HG02623 (cell line): Measurements from ENCODE around the gene CALML5.

Experiments
- ATAC-seq: cut with Tn5 transposase; IDR thresholded peaks from one replicate; pipeline ENCODE4 v1.9.1; 2021; ENCODE audit warnings: moderate library complexity; ENCODE audit not compliant: unreplicated experiment

The CALML5 gene

GRCh38 chr10:5499493-5500140 lies at the start of gene CALML5:
TSS of gene CALML5 (minus strand) at chr10:5499570. CDS start at chr10:5499438, 132 bp downstream.
- no peak for ATAC-seq

GRCh38 chr10:5547931-5548660 lies 48.7 kb upstream of the CALML5 start:
- ATAC-seq = no peak

- ATAC-seq = no peak
These were observed 48.2 kb upstream of the CALML5 start for GRCh38 chr10:5547681-5547930.

GRCh38 chr10:5546891-5547680 lies 47.7 kb upstream of the CALML5 start:
- no peak for ATAC-seq

- no peak for ATAC-seq
These were observed 46.7 kb upstream of the CALML5 start for GRCh38 chr10:5545778-5546710.

GRCh38 chr10:5545426-5545777 lies 46.0 kb upstream of the CALML5 start:
- ATAC-seq = no peak

GRCh38 chr10:5545011-5545410 lies 45.6 kb upstream of the CALML5 start:
- no peak for ATAC-seq

- ATAC-seq = no peak
These were observed 44.9 kb upstream of the CALML5 start for GRCh38 chr10:5544216-5544805.

- no peak for ATAC-seq
These were observed 44.3 kb upstream of the CALML5 start for GRCh38 chr10:5543623-5544022.

GRCh38 chr10:5542100-5542499 lies 42.7 kb upstream of the CALML5 start:
- no peak for ATAC-seq

GRCh38 chr10:5540891-5541290 lies 41.5 kb upstream of the CALML5 start:
- ATAC-seq = no peak

GRCh38 chr10:5540080-5540479 lies 40.7 kb upstream of the CALML5 start:
- ATAC-seq = no peak

GRCh38 chr10:5538892-5539651 lies 39.7 kb upstream of the CALML5 start:
- ATAC-seq = no peak

GRCh38 chr10:5538446-5538845 lies 39.1 kb upstream of the CALML5 start:
- no peak for ATAC-seq

- no peak for ATAC-seq
These were observed 38.3 kb upstream of the CALML5 start for GRCh38 chr10:5537684-5538083.

- no peak for ATAC-seq
These were observed 37.2 kb upstream of the CALML5 start for GRCh38 chr10:5536486-5537081.

- ATAC-seq = no peak
These were observed 35.8 kb upstream of the CALML5 start for GRCh38 chr10:5534880-5535856.

- ATAC-seq = no peak
These were observed 34.9 kb upstream of the CALML5 start for GRCh38 chr10:5534051-5534821.
